ENCODE measurements around the gene NDUFAF3. TPM values are rescaled to one million over a fixed set of nuclear protein-coding genes. Genes with fewer than 3 reads are reported as not detected.
A peak's percentile ranks its signal among the peaks of the same experiment; 100 is the strongest.

NDUFAF3 gene
- polyA plus RNA-seq, 3 donors: 42.1 to 93.4 (median 88.8) TPM

DNA sequence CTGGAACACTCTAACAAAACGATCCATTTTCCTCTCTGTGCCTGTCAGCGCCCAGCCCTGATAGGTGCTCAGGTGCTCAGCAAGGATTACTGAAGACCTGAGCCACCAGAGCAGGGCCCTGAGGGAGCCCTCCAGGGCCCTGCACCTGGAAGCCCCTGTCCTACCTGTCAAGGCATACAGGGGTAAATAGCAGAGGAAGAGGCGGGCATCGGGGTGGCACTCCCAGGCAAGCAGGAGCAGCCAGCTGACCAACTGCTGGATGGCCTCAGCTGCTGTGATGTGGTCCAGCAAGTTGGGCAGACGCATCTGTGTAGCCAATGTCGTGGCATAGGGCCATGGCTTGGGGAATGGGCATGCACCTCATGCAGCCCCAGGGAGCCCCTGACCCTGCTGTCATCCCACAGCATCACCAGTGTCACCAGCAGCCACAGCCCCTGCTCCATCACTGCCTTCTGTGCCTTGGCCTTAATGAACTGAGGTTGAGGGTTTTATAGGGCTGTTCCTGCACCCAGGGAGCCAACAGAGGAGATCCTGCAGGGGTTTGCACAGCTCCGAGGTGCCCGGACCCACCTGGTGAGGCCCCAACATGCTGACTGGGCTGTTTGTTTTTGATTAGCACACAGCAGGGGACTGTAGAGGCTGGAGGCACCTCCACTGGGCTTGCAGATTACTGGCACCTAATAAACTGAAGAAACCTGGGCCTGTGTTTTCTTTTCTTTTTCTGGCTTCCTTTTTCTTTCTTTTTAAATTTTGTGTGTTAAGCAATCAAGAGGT, 22.6 kb upstream of the NDUFAF3 start:
- intact Hi-C loops (cut with micrococcal nuclease): loop anchor here in 1 of 2 donors (10.0 kb wide), 1 partner anchor 156 kb away; no protein-coding TSS in a partner anchor
- 99% methylated on average over 6 of the region's 8 CpGs for WGBS (ENCODE audit: insufficient coverage)
- H3K36me3 ChIP-seq (replicated peaks in 1 of 2; ENCODE audit: control insufficient read depth in 1 of 2, insufficient read depth in 2 of 2, low read length in 2 of 2): peaks cover 3 to 22% of the 10 kb centered on the region in 2 donors
- no peaks in the 10 kb centered on the region for H3K4me1 ChIP-seq (ENCODE audit: control insufficient read depth in 1 of 2, insufficient read depth in 2 of 2, low read length in 2 of 2)
- no peaks in the 10 kb centered on the region for H4K20me1 ChIP-seq (ENCODE audit: insufficient read depth, low read length)
- Mint-ChIP-seq H3K4me1 (no peaks in the 10 kb centered on the region), H3K36me3 (peaks cover 17 to 37% of the 10 kb centered on the region in 2 donors), H3K27me3 (ENCODE audit: low read depth in 3 of 3) (peaks cover 0 to 3% (median 0%) of the 10 kb centered on the region in 3 donors), H3K27ac (peak overlapping the region in 2 of 7 donors; percentile 11 to 84), H3K4me3 (no peak overlapping the region), H3K9me3 (no peaks in the 10 kb centered on the region)
- H3K4me3 ChIP-seq (replicated peaks in 1 of 3; ENCODE audit: low read depth in 2 of 3, low read length in 3 of 3): no peak overlapping the region
- no peak overlapping the region for H3K27ac ChIP-seq (ENCODE audit: low read depth in 1 of 2, low read length in 2 of 2)
- no peaks in the 10 kb centered on the region for H3K9me3 ChIP-seq (replicated peaks in 1 of 2; ENCODE audit: control insufficient read depth in 1 of 2, insufficient read depth in 1 of 2, low read length in 2 of 2)
- no peak overlapping the region for H3K4me2 ChIP-seq (replicated peaks; ENCODE audit: extremely low read depth, low read length, poor library complexity, severe bottlenecking)
- no peaks in the 10 kb centered on the region for H3K79me2 ChIP-seq (ENCODE audit: insufficient read depth, low read length)
- DNase-seq: no peak
- H3K9ac ChIP-seq (ENCODE audit: insufficient read depth, low read length, poor library complexity, severe bottlenecking): no peak overlapping the region
- TF ChIP-seq CTCF (IDR thresholded peaks at IDR 0.05): no peak
- H3K27me3 ChIP-seq (ENCODE audit: control insufficient read depth in 2 of 2, insufficient read depth in 2 of 2, low read length in 2 of 2): no peaks in the 10 kb centered on the region
- H2AFZ ChIP-seq (ENCODE audit: insufficient read depth, low read depth, low read length, poor library complexity, severe bottlenecking): no peak overlapping the region

GRCh38 chr3:49001155-49001554, 20.8 kb upstream of the NDUFAF3 start:
- H3K79me2 ChIP-seq (ENCODE audit: insufficient read depth, low read length): no peaks in the 10 kb centered on the region
- H3K27me3 ChIP-seq (ENCODE audit: control insufficient read depth in 2 of 2, insufficient read depth in 2 of 2, low read length in 2 of 2): no peaks in the 10 kb centered on the region
- no peak for DNase-seq
- H4K20me1 ChIP-seq (ENCODE audit: insufficient read depth, low read length): no peaks in the 10 kb centered on the region
- no peak for TF ChIP-seq CTCF (IDR thresholded peaks at IDR 0.05)
- H3K4me3 ChIP-seq (replicated peaks in 1 of 3; ENCODE audit: low read depth in 2 of 3, low read length in 3 of 3): no peak overlapping the region
- H3K9me3 ChIP-seq (replicated peaks in 1 of 2; ENCODE audit: control insufficient read depth in 1 of 2, insufficient read depth in 1 of 2, low read length in 2 of 2): no peaks in the 10 kb centered on the region
- 93% methylated on average over 4 of the region's 6 CpGs for WGBS (ENCODE audit: insufficient coverage)
- no peak overlapping the region for H3K9ac ChIP-seq (ENCODE audit: insufficient read depth, low read length, poor library complexity, severe bottlenecking)
- H3K27ac Mint-ChIP-seq: no peak overlapping the region
- peaks cover 0 to 6% of the 10 kb centered on the region in 2 donors for H3K36me3 ChIP-seq (replicated peaks in 1 of 2; ENCODE audit: control insufficient read depth in 1 of 2, insufficient read depth in 2 of 2, low read length in 2 of 2)
- peaks cover 0 to 3% (median 0%) of the 10 kb centered on the region in 3 donors for H3K27me3 Mint-ChIP-seq (ENCODE audit: low read depth in 3 of 3)
- H3K4me3 Mint-ChIP-seq: no peak overlapping the region
- no peaks in the 10 kb centered on the region for H3K9me3 Mint-ChIP-seq
- intact Hi-C loops (cut with micrococcal nuclease): no loop called here
- H3K4me2 ChIP-seq (replicated peaks; ENCODE audit: extremely low read depth, low read length, poor library complexity, severe bottlenecking): no peak overlapping the region
- peaks cover 2% of the 10 kb centered on the region for H3K4me1 Mint-ChIP-seq
- H3K36me3 Mint-ChIP-seq: peaks cover 8 to 20% of the 10 kb centered on the region in 2 donors
- peaks cover under 1 to 4% of the 10 kb centered on the region in 2 donors for H3K4me1 ChIP-seq (ENCODE audit: control insufficient read depth in 1 of 2, insufficient read depth in 2 of 2, low read length in 2 of 2)
- no peak overlapping the region for H2AFZ ChIP-seq (ENCODE audit: insufficient read depth, low read depth, low read length, poor library complexity, severe bottlenecking)
- H3K27ac ChIP-seq (ENCODE audit: low read depth in 1 of 2, low read length in 2 of 2): no peak overlapping the region
